Activated CD8-positive, alpha-beta memory T cell treated with anti-CD3 and anti-CD28 coated beads, Interleukin-2, amount 50 U/mL, for 1 hour (primary cell): ENCODE measurements around the gene SNN.

Source experiments
- DNase-seq: peaks from one replicate; pipeline ENCODE4 v3.0.0-alpha.2; 2020; ENCODE audit errors: extremely low read depth

Gene SNN

DNA sequence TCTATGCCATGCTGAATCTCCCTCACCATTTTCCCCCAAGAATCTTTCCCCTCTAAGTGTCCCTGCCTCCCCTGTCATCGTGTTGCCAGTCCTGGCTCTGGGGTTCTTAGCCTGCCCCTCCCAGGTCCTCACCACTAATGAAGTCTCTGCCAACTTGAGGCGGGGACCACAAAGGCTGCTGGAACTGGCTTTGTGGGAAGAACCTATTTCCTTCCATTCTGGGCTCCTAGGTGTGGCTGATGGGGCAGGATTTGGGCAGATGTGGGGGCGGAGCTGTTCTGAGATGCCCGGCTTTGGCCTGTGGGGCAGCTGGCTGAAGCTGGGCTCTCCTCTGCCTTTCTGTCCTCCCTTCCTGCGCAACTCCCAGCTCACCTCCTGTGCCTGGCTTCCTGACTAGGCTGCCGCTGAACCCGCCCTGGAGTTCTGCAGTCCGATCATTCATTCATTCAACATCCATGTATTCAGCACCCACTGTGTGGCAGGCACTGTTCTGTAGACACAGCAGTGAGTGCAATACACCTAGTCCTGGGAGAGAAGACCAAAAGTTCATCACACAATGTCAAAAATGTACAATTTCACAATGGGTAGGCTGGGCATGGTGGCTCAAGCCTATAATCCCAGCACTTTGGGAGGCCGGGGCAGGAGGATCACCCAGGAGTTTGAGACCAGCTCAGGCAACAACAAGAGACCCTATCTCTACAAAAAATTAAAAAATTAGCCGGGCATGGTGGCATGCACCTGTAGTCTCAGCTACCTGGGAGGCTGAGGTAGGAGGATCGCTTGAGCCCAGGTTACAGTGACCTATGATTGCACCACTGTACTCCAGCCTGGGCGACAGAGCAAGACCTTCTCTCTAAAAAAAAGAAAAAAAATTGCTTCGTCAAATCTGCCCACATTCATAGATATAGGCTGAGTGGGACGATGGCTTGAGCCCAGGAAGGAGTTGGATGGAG lies 1.9 kb upstream of the SNN start:
- DNase-seq = no peak

DNA sequence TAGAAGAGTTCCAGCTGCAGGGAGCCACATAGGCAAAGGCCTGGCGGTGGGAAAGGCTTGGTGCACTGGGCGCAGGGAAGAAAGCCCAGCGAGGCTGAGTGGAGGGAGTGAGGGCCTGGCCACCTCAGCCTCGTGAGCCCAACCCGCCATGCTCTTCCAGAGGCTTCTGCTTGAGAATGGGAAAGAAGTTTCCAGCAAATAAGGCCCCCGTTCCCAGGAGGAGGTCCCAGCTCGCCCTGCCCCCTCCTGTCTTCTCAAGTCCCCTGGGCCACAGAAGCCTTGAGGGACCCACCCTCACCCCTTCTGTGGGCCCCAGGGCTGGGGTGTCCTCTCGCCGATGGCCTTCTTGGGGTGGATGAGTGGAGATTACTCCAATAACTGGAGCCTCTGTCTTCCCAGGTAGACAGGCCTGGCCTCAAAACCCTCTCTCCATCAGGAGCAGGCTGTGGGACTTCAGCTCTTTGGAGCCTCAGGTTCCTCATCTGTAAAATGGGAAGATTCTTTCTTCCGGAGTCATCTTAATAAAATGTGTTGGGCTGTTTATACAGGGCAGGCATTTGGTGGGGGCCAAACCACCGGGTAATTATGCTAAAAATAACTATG lies 933 bp upstream of the SNN start:
- no peak for DNase-seq

DNA sequence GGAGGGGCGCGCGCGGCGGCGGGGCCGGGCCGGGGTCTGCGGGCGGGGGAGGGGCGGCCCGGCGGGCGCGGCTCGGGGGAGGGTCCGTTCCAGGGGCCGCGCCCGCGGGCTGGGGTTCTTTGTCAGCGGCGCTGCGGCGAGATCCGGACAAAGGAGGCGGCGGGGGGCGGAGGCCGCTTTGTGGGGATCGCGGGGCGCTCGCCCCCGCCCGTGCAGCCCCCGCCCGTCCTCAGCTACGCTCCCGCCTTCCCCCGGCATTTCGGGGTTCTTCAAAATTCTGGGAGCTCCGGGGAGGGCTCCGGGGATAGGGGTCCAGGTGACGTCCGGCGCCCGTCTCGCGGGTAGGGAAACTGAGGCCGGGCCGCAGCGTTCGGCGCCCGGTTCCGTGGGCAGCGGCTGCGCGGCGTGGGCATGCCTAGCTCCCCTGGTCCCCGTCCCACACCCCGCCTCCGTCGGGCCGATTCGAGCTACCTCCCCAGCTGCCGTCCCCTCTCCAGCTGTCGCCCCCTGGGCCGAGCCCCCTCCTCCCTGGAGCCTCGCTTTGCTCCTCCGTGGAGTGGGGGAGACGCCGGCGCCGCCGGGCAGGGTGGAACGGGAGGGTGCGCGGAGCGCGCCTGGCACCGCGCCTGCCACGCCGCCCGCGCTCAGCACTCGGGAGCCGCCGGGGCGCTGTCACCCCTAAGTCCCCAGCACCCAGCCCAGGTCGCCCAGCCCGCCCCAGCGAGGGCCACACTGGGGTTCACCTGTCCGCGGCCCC lies 546 bp downstream of the SNN start:
- no peak for DNase-seq

DNA sequence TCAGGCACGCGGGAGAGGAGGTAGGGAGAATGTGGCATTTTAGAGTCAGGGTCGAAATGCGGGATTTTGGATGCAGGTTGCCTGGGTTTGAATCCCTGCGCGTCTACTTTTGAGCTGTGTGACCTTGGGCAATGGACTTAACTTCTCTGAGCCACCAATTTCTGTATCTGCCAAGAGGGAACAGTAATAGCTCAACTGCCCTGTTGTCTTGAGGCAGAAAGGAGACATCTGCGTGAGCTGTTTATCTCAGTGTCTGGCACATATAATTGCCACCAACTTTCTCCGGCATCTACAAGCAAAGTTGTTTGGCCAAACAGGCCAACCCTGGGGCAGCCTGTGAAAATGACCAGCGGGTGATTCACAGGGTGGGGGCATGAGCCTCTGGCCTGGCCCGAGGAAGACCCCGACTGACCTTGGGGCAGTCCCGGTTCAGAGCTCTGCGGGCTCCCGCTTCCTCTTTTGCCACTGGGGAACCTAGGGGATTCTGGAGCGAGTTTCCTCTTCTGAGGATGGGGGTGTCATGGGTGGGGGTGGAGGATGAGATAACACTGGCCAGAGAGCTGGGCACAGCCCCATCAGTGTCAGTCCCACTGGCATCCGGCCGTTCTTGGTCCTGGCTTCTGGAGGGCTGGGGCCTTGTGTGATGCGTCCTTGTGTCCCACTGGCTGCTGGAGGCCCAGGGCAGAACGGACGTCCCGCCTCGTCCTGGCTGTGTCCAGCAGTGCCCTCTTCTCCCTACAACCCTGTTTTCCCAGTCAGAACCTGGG lies 1.3 kb downstream of the SNN start:
- DNase-seq = no peak

DNA sequence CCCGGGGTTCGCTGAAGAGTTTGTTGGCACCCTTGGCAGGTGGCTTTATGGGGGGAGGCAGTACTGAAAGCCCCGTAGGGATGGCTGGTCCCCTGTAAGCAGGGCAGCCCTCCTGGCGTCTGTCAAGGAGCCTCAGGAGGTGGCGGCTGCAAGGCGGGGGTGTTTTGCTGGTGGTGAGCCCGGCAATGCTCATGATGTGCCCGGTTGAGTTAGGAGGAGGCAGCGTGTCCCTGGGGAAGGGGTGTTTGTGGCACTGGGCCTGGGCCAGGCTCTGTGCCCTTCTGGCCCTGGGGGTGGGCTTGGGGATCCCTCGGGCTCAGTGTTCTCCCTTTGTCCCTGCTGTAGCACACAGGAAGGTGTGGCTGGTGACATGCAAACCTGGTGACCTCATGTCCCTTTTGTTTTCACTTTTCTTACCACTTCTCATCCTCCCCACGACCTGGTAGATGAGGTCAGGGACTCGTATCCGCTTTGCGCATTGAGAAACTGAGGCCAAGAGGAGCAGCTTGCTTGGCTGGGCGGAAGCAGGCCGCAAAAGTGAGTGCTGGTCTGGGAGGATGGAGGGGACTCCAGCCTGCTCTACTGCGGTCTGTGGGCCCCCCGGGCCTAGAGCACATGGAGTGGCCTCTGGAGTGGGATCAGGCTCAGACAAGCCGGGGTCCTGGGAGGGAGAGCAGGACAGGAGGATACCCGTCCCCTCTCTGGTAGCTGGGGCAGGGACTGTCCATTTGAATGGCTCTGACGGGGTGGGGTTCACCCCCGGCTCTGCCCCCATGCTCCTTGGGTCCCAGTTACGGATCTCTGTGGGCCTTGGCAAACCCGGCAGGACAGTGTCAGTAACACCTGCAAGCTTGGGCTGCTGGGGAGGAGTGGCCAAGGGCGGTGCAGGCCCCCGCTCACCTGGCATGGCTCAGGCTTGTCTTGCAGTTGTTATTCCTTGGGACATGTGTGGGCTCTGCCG lies 2.2 kb downstream of the SNN start:
- no peak for DNase-seq

DNA sequence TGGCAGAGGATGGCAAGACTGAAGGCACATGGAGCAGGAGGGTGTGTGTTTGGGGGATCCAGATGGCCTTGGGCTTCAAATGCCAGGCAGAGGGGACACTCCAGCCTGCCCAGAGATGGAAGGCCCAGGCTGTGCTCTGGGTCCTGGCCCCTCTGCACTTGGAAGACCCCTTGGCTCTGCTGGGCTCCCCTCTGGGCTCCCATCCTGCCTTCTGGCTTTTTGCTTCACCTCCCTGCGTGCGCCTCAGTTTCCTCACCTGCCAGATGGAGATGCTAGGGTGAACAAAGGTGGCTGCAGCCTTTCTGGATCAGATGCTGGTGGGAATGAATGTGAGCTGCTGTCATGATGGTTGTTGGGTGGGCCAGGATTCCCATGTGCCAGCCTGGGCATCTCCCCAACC lies 3.0 kb downstream of the SNN start:
- DNase-seq = no peak

DNA sequence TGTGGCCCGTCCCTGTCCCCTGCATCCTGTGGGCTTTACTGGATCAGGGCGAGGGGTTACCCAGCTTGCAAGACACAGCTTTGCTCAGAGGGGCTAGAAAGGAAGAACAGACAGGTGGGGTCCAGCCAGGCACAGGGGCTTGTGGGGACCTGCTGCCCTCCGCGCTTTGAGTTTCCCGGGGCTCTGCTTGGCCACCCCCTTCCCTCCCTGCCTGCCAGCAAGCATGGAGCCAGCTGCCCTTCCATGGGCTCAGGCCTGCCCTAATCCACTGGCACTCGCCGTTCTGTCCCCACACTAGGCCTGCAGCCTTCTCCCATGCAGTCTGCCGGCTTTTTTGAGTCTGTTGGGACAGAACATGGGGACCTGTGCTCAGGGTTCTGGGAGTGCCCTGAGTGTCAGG lies 3.4 kb downstream of the SNN start:
- DNase-seq = no peak

DNA sequence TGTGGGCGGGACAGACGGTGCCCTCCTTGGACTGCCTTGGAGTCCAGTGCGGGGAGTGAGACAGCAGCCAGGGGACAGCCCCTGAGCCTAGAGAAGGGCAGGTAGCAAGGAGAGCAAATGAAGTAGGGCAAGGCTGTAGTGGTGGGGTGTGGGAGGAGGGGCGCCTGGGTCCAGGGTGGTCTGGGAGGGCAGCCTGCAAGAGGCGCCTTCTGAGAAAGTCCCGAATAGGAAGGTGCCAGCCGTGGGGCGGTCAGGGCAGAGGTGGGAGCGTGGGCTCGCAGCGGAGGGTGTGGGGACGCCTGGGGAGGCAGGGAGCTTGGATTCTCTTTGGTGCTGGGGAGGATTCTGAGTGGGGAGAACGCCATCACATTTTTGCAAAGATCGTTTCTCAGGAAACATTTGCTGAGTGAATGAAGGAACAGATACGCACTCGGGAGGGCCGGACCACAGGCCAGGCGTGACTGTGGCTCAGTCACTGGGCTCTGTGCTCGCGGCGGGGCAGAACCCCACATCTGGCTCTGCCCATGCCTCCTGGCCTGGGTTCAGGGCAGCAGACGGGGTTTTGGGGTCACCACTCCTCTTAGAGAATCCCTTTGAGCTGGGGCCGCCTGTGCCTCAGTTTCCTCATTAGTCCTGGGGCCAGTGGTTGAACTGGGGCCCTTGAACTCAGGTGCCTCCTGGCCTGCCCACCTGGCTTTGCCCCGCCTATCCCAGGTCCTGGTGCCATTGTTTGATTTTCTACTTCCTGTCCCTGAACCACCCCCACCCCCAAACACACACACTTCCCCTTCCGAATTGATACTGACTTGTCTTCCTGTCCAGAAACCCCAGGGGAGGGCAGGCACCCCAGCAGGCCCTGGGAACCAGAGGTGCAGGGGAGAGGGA lies 4.2 kb downstream of the SNN start:
- no peak for DNase-seq

DNA sequence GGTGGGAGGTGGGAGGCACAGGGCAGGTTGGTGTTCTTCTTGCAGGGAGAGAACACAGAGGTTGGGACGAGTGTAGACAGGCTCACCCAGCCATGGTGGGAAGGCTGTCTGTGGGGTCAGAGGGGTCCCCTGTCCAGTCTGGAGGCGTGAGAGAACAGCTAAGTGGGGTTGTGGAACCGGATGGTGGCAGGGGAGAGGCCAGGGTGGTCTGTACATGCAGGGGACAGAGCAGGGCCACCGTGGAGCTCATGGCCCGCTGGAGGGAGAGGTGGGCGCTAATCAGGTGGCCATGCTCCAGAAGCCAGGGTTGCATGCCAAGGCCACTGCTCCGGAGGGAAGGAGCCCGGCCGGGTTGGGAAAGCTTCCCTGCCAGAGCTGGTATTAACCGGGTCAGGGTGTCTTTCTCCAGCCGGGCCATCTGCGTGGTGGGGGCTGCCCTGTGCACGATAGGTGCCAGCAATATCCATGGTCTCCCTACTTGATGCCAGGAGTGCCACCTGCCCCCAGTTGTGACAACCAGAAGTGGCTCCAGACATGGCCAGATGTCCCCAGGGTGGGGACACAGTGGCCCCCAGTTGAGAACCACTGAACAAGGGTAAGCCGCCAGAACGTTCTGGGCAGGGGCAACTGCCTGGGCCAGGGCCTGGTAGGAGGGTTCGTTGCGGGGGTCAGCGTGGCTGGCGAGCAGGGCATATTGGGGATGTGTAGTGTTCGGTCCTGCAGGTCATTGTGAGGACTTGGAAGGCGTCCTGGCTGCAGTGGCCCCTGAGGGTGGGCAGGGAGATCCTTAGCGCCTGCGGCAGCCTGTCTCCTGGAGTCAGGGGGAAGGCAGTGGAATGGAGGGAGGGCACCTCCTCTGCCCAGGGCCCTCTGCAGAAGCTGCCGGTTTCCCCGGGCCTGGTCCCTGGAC lies 5.1 kb downstream of the SNN start:
- DNase-seq = no peak

DNA sequence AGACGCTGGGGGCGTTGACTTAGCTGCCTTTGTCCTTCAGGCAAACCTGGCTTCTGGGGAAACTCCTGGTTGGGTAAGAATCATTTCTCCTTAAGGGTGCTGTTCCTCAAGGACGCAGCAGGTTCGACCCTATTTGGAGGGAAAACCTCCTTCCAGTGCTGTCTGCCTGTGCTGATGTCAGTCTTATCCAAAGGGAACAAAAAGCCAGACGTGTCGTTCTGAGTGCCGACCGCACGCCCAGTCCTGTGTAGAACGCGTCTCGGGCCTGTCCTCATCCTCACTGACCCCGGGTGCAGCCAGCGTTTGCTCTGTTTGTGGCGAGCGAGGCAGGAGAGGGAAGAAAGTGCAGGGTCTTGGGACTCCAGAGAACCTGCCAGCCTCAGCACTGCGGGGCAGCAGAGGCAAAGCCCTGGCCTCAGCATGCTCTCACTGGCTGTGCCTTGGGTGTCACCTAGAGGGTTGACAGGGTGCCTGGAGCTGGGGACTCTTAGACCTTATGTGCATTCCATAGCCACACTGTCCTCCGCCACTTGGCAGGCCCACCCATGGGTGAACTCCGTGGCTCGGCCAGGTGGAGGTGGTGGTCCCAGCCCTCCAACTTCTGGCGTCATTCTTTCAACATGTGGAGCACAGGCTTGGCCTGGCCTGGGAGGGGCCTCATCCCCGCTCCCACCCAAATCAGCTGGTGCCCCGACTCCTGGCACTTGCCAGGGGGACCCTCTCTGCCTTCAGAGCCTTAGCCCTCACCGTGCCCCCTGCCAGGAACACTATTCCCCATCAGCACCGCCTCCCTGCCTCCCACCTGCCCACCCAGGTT lies 6.0 kb downstream of the SNN start:
- DNase-seq = no peak

DNA sequence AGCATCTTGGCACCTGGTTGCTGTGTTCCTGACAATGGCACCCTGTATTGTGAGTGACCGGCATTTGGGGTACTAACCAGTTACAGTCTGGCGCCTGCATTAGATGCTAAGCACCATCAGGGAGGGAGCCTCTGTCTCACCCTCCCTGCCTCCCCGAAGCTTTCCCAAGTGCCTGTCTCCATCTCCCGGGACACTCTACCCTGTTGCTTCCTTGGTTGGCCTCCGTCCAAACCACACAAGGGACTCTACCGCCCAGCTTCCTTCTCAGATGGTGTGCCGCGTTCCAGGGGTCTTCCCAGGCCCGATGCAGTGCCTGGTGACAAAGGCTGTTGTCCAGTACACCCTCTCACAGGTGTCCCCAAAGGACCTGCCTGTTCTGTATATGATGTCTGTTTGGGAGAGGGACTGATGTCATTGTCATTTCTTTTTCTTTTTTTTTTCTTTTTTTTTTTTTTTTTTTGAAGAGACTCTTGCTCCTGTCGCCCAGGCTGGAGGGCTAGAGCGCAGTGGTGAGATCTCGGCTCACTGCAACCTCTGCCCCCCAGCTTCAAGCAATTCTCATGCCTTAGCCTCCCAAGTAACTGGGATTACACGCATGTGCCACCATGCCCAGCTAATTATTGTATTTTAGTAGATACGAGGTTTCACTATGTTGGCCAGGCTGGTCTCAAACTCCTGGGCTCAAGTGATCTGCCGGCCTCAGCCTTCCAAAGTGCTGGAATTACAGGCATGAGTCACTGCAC lies 6.7 kb downstream of the SNN start:
- no peak for DNase-seq

DNA sequence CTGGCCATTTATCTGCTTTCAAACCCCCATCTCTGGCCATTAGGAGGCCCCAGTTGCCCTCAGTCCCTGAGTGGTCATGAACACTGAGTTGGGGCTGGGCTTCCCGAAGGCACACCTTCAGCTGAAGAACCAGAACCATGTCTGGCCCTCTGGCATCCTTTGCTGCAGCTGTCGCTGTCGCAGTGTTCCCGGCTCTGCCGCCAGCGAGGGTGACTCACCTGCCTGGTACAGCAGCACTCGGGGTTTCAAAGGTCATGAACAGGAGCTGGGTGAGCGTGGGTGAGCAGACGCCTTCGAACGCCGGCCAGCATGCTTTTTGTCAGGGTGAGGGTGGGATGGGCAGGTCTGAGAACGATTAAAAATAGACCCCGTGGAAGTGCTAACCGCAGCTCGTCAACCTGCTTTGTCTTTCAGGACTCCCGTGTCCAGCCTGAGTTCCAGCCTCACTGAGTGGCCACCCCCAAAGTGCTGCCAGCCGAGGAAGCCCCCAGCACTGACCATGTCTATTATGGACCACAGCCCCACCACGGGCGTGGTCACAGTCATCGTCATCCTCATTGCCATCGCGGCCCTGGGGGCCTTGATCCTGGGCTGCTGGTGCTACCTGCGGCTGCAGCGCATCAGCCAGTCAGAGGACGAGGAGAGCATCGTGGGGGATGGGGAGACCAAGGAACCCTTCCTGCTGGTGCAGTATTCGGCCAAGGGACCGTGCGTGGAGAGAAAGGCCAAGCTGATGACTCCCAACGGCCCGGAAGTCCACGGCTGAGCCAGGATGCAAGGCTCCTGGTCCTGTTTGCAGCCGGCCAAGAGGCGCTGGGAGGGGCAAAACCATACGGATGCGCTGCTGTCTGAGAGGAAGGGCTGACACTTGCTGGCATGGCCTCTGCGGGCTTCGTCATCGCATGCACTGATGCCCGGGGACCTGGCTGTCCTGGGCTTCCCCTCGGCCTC lies 7.6 kb downstream of the SNN start:
- no peak for DNase-seq

DNA sequence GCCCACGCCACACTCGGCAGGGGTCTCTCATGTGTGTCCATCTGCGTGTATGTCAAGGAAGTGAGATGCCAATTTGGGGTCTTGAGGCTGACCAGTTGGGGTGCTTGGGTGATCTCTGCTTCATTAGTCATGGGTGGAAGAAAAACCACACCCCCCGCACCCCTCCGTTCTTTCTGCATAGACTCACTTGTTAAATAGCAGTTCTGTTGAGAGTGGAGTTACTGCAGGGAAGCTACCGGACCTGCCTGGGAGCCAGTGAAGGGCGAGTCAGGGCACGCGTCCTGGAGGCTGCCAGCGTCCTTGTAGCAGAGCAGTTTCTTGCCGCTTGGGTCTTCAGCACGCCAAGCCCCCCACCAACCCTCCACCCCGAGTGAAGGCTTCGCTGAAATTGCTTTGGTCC lies 8.5 kb downstream of the SNN start:
- DNase-seq = no peak

DNA sequence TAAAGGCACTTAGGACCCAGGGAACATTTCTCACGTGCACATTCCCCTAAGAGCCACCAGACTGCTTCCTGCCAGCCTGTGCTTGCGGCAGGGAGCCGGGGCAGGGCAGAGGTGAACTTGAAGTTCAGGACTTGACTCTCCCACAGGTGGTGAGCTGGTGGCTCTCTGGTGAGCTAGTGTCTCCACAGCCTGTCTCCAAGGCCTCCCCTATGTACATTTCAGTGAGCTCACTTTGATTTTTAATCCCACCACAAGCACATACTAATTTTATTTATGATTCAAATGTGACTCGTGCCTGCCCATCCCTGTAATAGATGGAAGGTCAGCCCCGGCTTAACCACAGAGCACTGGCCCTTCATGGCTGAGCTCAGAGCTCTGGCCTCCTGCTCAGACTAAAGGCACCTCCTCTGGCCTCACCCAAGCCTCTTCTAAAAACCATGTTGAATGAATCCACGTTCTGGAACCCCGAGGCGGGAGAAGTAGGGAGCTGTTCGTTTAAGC lies 9.2 kb downstream of the SNN start:
- no peak for DNase-seq

DNA sequence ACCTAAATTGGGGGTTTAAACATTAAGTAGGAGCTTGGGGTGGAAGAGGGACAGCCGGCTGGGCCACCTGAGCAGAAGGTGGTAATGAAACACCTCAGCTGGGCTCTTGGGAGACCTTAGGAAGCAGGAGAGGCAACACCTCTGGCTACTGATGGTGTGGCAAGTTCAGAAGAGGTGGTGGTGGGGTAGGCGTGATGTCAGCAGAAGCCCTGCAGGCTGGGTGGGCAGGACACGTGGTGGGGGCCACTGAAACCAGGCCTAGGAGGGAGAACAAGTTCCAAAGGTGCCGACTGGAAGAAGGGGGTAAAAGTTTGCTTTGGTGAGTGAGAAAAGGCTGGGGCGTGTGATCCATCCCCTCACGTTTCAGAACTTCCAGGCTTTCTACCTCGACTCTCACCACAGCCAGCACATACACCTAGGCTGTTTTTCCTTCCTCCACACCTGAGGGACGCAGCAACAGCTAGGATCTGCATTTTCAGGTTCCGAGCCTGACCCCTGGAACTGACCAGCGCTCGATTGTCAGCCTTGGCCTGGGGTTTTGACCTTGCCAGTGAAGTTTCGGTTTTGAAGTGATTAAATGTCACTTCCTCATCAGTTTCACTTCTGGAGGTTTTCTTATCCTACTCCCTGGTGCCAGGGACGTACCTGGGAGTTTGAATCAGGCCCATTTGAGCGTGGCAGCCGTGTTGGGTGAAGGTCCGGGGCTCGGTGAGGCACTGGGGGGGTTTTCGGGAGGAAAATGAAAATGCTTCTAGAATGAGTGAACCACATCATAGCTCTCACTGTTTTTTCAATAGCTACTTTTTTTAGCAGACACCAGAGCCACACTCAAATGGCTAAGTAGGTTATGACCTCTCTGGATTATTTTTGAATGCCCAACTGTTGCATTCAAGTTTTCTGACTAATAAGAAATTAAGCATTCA lies 10.0 kb downstream of the SNN start:
- no peak for DNase-seq
